ENCODE results near the gene PBLD.
A peak's percentile ranks its signal among the peaks of the same experiment; 100 is the strongest.
"Not testable (repeated sequence)": the region's sequence is repeated elsewhere in the genome, so short reads cannot be mapped to it uniquely, and the experiment has no call there.

PBLD gene

DNA sequence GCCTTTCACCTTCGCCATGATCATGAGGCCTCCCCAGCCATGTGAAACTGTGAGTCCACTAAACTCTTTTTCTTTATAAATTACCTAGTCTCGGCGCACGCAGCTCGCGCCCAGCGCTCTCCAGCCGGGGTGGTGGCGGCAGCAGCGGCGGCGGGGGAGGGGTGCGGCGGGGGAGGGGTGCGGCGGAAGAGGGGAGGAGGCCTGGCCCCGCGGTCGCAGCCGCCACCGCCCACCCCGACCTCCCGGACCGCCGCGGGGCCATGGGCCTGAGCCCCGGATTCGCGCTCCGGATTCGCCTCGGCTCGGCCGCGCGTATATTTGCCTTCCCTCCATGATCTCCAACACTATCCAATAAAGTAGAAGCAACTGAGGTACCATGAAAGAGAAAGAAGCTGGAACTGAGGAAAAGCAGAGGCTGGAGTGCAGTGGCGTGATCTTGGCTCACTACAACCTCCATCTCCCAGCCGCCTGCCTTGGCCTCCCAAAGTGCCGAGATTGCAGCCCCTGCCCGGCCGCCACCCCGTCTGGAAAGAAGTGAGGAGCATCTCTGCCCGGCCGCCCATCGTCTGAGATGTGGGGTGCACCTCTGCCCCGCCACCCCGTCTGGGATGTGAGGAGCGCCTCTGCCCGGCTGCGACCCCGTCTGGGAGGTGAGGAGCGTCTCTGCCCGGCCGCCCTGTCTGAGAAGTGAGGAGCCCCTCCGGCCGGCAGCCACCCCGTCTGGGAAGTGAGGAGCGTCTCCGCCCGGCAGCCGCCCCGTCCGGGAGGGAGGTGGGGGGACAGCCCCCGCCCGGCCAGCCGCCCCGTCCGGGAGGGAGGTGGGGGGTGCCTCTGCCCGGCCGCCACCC, 53.6 kb downstream of the PBLD start:
- DNase-seq (ENCODE audit: low read depth): not testable (repeated sequence)

DNA sequence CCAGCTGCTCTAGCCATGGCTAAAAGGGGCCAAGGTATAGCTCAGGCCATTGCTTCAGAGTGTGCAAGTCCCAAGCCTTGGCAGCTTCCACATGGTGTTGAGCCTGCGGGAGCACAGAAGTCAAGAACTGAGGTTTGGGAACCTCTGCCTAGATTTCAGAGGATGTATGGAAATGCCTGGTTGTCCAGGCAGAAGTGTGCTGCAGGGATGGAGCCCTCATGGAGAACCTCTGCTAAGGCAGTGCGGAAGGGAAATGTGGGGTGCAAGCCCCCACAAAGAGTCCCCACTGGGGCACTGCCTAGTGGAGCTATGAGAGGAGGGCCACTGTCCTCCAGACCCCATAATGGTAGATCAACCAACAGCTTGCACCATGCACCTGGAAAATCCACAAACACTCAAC, 54.9 kb downstream of the PBLD start:
- DNase-seq (ENCODE audit: low read depth): not testable (repeated sequence)

DNA sequence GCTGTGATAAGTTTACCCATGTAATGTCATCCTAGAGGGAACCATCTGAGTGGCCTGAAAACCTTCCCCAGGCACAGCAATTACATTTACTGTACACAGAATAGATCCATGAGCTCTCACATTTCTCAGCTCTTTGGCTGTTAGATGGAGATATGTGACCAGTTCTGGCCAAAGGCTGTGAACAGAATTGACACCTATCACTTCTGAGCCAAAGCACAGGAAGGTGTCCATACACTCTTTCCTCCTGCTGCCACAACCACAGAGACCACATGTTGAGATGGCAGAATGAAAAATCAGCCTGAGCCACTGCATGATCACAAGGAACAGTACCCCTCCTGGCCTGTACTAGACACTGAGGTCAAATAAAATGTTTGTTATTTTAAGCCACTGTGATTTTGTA, 56.5 kb downstream of the PBLD start:
- DNase-seq (ENCODE audit: low read depth): no peak

DNA sequence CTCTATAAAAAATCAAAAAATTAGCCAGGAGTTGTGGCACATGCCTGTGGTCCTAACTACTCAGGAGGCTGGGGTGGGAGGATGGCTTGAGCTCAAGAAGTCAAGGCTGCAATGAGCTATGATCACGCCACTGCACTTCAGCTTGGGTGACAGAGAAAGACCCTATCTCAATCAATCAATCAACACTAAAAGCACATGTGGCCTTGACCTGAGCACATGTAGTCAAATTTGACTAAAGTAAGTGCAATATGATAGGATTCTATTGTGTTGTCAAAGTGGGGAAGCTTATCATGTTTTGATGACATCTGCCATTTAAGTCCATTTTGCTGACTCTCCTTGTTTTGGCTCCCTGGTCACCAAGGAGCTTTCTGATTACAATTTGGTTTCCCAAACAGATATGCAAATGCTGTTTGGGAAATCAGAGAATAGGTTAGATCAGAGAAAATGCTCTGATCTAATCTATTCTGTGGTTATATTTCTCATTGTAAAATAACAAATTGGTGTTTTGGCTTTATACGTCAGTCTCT, 57.1 kb downstream of the PBLD start:
- no peak for DNase-seq (ENCODE audit: low read depth)

DNA sequence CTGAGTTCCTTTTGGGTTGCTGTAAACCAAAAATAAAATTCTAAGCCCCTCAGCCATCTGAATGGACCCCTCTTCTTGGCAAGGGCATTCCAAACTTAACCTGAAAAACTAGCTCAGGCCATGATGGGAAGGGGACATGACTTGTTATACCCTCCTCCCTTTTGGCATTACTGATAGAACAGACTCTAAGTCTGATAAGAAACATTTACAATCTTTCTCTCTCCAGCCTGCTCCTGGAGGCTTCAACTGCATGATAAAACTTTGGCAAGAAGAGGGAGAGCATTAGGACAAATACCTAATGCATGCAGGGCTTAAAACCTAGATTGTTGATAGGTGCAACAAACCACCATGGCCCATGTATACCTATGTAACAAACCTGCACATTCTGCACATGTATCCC, 59.9 kb downstream of the PBLD start:
- no peak for DNase-seq (ENCODE audit: low read depth)

DNA sequence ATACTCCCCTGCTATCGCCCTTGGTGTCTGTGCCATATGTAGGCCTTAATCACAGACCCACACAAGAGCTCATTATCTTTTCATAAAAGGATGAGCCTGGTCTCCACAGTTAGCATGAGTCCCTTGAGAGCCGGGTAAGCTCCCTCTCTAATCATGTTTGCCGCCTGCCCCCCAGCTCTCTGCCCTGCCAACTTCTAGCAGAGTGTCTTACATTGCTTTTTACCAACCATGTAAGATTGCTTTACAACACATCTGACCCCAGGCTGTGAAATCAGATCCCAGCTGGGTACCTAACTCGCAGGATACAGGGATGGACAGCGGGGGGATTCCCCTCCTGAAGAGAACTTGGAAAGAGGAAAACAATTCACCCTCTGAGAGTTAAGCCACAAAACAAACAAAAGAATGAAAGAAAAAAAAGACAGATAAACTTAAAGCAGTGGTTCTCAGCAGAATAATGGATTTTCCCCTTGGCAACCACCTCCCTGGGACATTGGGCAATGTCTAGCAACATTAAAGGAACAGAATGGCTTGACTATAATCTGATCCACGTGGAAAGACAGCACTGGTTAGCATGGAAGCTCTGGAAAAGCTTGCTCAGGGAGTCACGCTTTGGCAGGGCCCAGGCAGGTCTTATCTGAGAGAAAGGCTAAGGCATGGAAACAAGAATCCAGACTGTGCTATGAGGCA, 61.4 kb downstream of the PBLD start:
- DNase-seq (ENCODE audit: low read depth): no peak

DNA sequence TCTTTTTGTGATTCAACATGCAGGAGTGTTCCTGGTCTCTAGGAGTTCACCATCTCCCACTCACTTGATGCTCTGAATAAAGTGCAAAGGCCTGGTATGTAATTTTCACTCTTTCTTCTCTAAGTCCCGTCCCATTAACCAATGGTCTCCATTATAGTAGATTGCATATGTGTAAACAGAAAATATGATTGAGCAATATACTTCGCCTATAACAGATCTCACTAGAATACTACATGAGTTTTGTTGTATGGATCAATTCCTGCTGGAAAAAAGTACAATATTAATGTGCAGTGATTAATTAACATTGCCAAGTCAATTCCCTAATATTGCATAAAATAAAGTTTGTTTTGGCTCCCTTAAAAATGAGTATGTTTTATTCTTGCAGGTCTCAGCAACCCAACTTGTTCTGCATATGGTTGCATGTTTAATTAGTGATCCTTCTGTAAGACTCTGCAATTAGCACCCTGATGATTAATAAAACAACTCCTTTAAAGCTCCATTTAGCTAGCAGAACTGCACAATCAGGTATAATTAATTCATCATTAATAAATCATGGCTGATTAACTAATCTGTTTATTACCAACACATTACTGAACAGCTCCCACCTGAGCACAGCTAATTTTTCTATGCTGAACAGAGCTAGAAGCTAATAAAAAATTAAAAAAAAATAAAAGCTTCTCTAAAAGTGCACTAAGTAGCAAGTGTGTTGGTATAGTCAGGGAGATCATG, 63.0 kb downstream of the PBLD start:
- DNase-seq (ENCODE audit: low read depth): no peak

DNA sequence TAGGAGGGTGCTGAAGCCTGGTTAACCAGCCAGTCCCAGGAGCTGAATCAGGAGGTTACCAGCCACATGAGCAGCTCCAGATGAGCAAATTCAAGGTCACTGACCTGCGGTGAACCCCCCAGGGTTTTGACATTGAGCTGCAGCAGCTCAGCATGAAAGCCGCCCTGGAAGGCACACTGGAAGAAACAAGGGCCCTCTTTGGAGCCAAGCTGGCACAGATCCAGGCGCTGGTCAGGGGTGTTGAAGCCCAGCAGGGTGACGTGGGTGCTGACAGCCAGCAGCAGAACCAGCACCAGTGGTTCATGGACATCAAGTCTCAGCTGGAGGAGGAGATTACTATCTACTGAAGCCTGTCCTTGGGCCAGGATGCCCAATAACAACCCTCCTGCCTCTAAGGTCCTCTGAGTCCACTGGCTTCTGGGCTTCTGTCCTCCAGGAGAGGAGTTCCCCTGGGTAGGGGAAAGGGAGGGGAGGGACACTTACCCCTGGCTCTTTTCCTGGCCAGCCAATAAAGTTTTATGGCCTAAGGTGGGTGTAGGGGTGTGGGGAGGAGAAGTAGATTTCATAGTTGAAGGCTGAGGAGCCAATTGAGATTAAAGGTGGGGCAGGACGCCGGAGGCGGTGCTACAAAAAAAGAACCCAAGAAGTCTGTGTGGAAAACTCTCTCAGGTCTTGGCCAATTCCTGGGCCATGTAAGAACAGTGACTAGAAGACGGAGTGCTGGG, 71.4 kb downstream of the PBLD start:
- no peak for DNase-seq (ENCODE audit: low read depth)

DNA sequence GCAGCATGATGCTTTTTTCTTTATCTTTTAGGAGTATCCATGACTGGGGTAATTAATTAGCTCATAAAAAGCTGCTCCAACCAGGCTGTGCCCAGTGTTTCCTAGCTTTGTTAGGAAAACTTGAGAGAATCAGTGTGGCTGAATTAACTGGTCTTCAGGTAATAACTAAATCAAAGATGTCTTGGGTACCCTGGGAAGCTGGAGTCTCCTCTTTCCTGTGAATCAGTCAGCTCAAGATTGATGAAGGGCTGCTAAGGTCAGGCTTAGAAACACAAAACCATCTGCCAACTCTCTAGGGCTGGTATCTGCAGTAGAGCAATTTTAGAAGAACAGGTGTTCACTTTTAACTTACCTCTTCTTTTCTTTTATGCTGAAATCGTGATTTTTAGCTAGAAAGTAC, 79.4 kb downstream of the PBLD start:
- no peak for DNase-seq (ENCODE audit: low read depth)

DNA sequence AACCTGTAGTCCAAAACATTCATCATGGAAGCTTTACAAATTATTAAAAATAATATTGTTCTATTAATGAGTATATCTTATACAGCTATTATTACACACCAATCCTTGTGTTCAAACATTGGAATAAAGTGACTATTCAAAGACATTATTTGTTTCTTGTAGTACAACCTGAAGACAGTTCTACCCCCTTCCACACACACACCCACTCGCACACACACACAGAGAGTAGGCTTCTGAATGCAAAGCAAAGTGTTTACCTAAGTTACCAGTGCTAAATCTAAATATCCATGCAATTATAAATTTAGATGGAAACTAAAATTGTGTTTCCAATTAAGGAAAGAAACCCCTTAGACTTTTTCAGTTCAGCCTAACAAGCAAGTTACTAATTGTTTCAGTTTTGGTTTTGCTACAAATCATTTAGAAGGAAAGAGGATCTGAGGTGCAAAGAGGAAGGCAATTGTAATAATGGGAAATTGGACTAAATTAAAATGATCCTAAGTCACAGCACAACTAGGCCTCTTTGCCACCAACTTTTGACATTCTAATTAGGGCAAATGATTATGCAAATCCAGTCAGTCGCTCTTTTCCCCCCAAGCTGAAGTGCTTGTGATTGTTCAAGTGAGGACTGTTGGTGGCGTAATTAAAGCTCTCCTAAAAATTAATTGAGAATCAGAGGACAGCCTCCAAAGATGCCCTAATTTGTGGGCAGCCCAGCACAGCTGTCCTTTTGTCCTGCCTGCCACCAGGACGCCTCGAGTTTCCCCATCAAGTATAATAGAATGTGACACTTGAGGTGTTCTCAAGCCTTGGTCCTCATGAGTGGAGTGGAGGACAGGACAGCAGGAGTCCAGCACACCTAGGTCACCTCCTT, 80.9 kb downstream of the PBLD start:
- no peak for DNase-seq (ENCODE audit: low read depth)

DNA sequence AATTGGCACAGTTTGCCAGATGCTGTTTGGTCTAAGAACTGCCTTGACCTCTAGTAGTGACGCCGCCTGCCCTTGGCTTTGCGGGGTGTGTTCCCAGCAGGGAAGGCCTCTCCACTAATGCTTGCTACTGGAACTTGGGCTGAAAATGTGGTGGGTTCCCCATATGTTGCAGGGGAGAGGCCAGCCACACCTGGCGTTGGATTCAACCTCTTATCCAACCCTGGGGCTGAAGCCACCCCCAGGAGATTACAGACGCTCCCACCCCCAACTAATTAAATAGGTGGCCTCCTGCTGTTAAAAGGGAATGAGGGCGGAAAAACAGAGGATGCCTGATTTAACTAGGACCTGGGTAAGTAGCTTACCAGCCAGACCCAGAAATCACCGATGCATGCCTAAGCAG, 81.6 kb downstream of the PBLD start:
- DNase-seq (ENCODE audit: low read depth): no peak

DNA sequence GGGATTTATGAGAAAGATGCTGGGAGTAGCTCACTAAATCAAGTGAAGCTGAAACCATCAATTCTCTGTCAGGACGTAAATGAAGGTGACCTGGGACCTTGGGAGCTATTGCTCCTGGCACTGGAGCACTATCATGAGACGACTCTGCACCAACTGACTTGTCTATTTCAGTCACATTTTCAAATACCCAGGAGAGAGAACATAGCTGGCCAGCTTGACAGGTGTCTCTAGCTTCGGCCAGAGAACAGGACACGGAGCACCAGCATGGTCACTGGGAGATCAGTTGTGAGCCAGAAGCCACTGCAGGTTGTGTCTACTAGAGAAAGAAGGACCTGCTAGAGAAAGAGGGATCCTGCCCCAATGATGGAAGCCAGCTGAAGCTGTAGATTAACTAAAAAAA, 83.4 kb downstream of the PBLD start:
- DNase-seq (ENCODE audit: low read depth): no peak

DNA sequence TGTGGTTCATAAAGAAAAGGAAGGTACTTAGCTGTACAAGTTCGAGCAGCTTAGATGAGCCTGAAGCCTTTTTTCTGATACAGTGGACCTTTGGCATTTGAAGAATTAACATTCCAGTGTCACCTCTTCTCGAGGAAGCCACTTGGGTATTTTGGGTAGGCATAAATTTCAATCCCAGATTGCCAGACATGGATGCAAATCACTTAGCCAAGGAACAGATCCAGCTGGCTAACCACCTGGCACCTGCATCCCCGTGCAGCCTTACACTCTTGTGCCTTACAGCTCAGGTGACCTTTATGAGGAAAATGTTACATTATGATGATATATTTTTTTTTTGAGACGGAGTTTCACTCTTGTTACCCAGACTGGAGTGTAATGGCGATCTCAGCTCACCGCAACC, 84.8 kb downstream of the PBLD start:
- no peak for DNase-seq (ENCODE audit: low read depth)

DNA sequence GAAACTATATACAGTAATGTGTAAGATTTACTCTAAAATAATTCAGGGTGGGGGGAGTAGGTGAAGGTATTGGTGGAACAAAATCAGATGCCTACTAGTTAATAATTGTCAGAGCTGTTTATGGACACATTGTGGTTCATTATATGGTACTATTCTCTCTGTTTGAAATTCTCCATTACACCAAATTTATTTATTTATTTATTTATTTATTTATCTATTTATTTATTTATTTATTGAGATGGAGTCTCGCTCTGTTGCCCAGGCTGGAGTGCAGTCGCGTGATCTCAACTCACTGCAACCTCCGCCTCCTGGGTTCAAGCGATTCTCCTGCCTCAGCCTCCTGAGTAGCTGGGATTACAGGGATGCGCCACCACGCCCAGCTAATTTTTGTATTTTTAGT, 86.3 kb downstream of the PBLD start:
- DNase-seq (ENCODE audit: low read depth): not testable (repeated sequence)

DNA sequence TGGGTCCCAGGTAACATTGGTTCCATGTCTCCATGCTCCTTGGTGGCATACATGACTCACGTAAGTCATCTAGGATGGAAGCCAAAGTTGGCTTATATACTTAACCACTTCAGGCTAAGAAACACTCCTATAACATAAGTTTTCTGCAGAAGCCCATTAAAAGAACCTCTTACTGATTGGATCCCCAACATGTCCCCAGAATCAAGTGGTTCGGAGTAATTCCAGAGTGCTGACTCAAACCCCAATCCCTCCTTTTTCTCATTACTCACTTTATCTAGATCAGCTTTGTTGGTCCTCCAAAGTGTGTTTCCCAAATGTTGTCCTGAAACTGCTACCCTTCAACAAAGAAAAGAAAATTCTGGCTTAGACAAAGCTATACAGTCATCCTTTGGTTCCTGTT, 90.7 kb downstream of the PBLD start:
- no peak for DNase-seq (ENCODE audit: low read depth)

DNA sequence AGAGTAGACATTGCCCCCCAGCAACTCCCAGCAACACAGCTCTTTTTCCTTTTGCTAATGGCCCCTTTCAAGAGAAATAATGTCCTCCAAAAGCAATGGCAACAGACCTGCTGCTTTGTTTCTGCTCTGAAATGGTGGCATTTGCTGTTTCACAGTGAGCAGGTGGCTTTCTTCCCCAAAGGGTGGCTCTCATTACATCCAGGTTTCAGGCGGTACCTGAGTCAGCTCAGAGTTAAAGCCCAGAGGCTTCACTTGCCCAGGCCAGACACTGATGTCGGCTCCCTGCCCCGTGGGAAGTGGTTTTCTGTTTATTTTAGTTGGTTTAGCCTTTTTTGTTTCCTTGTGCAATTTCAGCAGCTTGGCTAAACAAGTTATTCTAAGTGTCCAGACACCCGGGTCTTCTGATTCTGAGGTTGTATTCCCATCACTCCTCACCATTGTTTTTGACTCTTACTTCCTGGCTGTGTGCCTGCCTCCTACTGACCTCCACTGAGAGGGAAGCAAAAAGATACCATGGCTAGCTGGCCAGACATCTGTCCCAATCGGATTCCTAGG, 93.1 kb downstream of the PBLD start:
- peak; percentile 13 for DNase-seq (ENCODE audit: low read depth)

DNA sequence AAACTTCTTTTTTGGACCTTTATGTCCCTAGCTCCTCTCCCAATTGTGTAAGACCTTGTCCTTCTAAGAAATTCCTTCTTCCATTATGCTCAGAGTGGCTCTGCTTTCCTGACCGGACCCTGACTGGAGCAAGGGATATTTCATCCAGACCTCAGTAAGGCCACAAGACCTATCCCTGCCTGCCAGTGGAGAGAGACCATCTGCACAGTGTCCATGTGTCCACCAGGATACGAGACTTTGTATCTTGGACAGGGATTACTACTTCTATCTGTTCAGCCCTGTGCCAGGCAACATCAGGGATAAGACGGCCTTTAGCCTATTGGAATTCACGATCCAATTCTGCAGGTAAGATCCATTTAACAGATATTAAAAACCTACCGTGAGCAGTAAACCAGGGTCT, 93.7 kb downstream of the PBLD start:
- DNase-seq (ENCODE audit: low read depth): no peak

DNA sequence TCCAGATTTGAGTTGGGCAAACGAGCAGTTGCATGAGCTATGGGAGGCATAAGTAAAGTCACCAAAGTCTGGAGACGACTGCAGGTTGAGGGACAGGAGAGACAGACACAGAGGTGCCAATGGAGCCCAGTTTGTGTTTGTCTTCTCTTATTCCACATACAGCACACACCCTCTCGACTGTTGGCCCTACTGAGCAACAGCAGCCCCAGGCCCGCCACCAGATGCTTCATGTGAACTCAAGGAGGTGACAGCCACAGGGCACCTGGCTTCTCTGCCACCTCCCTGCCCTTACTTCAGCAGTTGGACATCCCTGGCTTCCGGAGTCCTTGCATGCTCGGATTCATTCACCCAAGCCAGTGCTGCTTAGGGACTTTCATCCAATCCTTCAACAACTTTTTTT, 94.4 kb downstream of the PBLD start:
- no peak for DNase-seq (ENCODE audit: low read depth)

DNA sequence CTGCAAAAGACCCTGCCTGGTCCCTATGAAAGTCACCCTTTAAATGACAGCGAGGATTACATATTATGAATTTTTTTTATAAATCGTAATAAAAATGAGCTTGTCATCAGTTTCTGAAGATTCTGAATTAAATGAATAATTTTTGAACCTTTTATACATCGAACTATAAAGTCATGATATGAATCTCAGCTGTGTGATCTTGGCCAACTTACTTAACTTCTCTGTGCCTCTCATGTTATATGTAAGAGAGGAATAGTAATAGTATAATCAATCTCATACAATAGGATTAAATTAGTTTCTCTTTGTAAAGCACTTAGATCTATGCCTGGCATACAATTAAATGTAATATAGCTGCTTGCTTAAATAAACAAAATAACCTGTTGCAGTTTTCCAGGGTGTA, 95.6 kb downstream of the PBLD start:
- DNase-seq (ENCODE audit: low read depth): no peak

DNA sequence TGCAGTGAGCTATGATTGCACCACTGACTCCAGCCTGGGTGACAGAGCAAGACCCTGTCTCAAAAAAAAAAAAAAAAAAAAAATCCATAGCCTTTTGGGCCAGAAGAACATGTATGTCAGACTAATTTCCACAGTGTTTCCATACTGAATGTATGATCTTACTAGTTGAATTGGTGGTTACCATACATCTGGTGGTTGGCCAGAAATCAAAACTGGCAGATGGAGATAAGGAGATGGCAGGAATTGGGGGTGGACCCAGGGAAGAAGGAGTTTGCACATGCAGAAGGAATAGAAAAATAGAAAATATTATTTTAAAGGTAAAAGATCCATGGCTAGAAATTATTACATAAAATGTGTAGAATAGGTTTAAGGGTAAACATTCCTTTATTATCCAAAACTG, 97.1 kb downstream of the PBLD start:
- DNase-seq (ENCODE audit: low read depth): no peak

DNA sequence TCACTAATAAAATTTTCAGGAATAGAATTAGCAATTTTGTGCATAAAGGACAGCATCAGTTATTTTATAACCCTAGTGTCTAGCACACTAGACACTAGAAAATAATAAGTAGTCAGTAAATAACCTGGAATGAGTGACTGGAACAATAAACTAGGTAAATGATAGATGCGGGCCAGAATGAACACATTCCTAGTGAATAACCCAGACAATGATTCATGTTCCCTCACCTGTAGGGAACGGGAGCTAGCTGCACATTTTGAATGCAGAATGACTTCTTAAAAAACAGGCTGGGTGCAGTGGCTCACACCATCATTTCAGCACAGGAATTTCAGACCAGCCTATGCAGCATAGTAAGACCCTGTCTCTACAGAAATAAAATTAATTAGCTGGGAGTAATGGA, 97.6 kb downstream of the PBLD start:
- DNase-seq (ENCODE audit: low read depth): no peak
